Upper lobe of left lung (tissue), 6 donors: Measurements from ENCODE around the gene ZHX3. TPM values are rescaled to one million over a fixed set of nuclear protein-coding genes. Genes with fewer than 3 reads are reported as not detected.

ENCODE experiments used
- ATAC-seq, 2 donors: fragments of 200-7000 bp; cut with Tn5 transposase; one replicate each; pipeline ENCODE4 v1.9.1; 2022; ENCODE audit warnings: mild to moderate bottlenecking in 2 of 2, moderate library complexity in 2 of 2; ENCODE audit not compliant: low FRiP score in 2 of 2
- DNase-seq, 2 donors: peaks; one replicate each; pipeline ENCODE4 v3.0.0-alpha.2; 2019 to 2020
- H3K27ac ChIP-seq, 4 donors: fragments of 200-600 bp; sonication (generic); one replicate each; pipeline ENCODE4 v1.5.1; 2016 to 2019
- H3K27me3 ChIP-seq, 4 donors: fragments of 200-600 bp; sonication (generic); one replicate each; pipeline ENCODE4 v1.5.1; 2017 to 2019
- H3K36me3 ChIP-seq, 4 donors: fragments of 200-600 bp; sonication (generic); one replicate each; pipeline ENCODE4 v1.5.1; 2016 to 2019
- H3K4me1 ChIP-seq, 4 donors: fragments of 200-600 bp; sonication (generic); one replicate each; pipeline ENCODE4 v1.5.1; 2018 to 2019
- H3K4me3 ChIP-seq, 4 donors: fragments of 200-600 bp; sonication (generic); one replicate each; pipeline ENCODE4 v1.5.1; 2017 to 2019; ENCODE audit warnings: mild to moderate bottlenecking in 2 of 4, moderate library complexity in 1 of 4
- H3K9me3 ChIP-seq, 4 donors: fragments of 200-600 bp; sonication (generic); one replicate each; pipeline ENCODE4 v1.5.1; 2018 to 2019
- CTCF ChIP-seq, 6 experiments: fragments of 450-650 bp in 4 of 6; fragments of 200-600 bp in 2 of 6; sonication (generic) in 2 of 6; IDR thresholded peaks; one replicate each; pipeline ENCODE4 v1.5.1; 2016 to 2019; ENCODE audit warnings: antibody characterized with exemption in 6 of 6
- EP300 ChIP-seq, 4 donors: sonication (generic); formaldehyde crosslinking; IDR thresholded peaks; one replicate each; pipeline ENCODE4 v1.5.1; 2017; ENCODE audit warnings: antibody characterized with exemption in 4 of 4, control low read depth in 2 of 4
- POLR2A ChIP-seq, 4 donors: fragments of 450-650 bp; IDR thresholded peaks; one replicate each; pipeline ENCODE4 v1.5.1; 2016 to 2017; ENCODE audit warnings: antibody characterized with exemption in 4 of 4, mild to moderate bottlenecking in 2 of 4
- POLR2AphosphoS5 ChIP-seq, 2 donors: sonication (generic); formaldehyde crosslinking; IDR thresholded peaks; one replicate each; pipeline ENCODE4 v1.5.1; 2017; ENCODE audit warnings: antibody characterized with exemption in 2 of 2
- WGBS, 2 donors: methylation state at CpG; one replicate each; pipeline ENCODE4 v1.1.5; 2017 to 2018; 5-methylcytosine and 5-hydroxymethylcytosine counted together
- total RNA-seq, 6 donors: library from RNA; depleted of rRNA in 4 of 6; stranded (reverse); fragments of >200 nt in 4 of 6; gene quantifications; one replicate each; pipeline versions ENCODE4 v1.1.0 to v1.2.1, GENCODE V29; 2016 to 2021
- donor health status: DM: no; HTN: no; CAD: no; lungs with moderate emphysema.
- donor health status: DM: no; HTN: yes; CAD: no; lungs with severe emphysema.

The ZHX3 gene
- total RNA-seq, 6 donors from 2014 or later: 30.4 to 57.5 (median 44.9) TPM

- 68% methylated on average over 5 to 6 of the region's 6 CpGs for WGBS, 2 donors
- ATAC-seq: no peak
- H3K4me1 ChIP-seq: peaks cover 50 to 68% (median 60%) of the 10 kb centered on the region in 4 donors
- H3K27ac ChIP-seq: peak overlapping the region; percentile 4 to 65 (median 60)
- H3K9me3 ChIP-seq: no peaks in the 10 kb centered on the region
- no peak overlapping the region for H3K4me3 ChIP-seq
- no peak for DNase-seq
- TF ChIP-seq CTCF (IDR thresholded peaks at IDR 0.05) (no peak), EP300 (IDR thresholded peaks at IDR 0.05) (no peak), POLR2A (IDR thresholded peaks at IDR 0.05) (no peak), POLR2AphosphoS5 (IDR thresholded peaks at IDR 0.05) (no peak)
- H3K27me3 ChIP-seq: no peaks in the 10 kb centered on the region
- peaks cover 5 to 30% (median 19%) of the 10 kb centered on the region in 4 donors for H3K36me3 ChIP-seq
These were observed 159.4 kb downstream of the ZHX3 start for GRCh38 chr20:41158082-41158625.

DNA sequence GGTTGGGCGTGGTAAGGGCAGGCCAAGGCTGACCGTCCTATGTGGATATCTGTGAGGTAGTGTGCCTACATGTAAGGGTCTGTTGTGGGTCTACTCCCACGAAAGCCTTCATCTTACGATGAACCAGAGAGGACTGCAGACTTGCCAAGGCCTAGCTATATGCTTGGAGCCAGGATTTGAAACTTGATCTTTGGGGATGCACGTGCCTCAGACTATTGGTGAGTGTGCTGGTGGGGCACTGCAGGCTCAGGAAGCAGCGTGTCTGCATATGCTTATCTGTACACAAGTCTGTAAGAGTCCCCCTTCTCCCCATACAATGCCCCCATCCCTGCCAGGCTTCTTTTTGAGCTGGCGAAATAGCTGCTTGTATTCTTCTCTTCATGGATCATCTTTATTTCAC lies 162.3 kb downstream of the ZHX3 start:
- Histone ChIP-seq H3K4me3 (no peak overlapping the region), H3K4me1 (peaks cover 78 to 90% (median 83%) of the 10 kb centered on the region in 4 donors), H3K9me3 (no peaks in the 10 kb centered on the region), H3K36me3 (peaks cover 0 to 9% (median 5%) of the 10 kb centered on the region in 4 donors), H3K27me3 (no peaks in the 10 kb centered on the region), H3K27ac (peak overlapping the region; percentile 32 to 98 (median 64))
- DNase-seq: no peak
- WGBS, 2 donors: 73 to 91% methylated on average over 7 of the region's 7 CpGs
- TF ChIP-seq EP300 (IDR thresholded peaks at IDR 0.05) (no peak), CTCF (IDR thresholded peaks at IDR 0.05) (no peak), POLR2AphosphoS5 (IDR thresholded peaks at IDR 0.05) (no peak), POLR2A (IDR thresholded peaks at IDR 0.05) (no peak)
- ATAC-seq: no peak

DNA sequence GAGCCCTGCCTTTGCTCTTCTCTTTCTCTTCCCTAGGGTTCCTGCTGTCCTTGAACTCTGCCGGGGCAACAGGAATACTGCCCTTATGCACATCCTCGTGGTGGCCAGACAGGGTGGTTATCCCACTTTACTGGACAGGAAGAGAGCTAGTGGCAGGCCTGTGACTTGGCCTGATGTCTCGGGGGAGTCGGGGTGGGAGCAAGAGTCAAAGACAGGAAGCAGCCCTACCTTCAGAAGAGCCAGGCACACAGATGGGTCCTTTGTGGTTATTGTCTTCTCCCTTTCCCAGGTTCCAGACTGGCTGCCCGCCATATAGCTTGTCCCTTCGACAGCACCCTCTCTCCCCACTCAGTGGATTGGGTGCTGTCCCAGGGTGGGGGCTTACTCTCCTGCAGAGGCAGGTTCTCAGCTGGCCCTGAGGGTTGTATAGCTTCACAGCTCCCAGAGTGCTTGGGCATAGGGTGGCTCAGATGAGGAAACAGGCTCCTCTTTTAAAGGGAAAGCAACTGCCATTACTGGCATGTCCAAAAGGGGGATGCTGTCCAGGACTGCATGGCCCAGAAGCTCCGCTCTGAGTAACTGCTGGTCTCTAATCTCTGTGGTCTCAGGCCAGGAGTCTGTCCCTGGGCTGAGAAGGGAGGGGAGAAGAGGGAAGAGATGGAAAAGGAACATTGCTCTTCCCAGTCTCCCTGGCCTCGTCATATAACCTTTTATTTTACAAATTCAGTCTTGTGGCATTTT lies 162.9 kb downstream of the ZHX3 start:
- Histone ChIP-seq H3K27ac (peak overlapping the region; percentile 32 to 98 (median 64)), H3K4me1 (peaks cover 84 to 95% (median 87%) of the 10 kb centered on the region in 4 donors), H3K9me3 (no peaks in the 10 kb centered on the region), H3K4me3 (no peak overlapping the region), H3K27me3 (no peaks in the 10 kb centered on the region), H3K36me3 (peaks cover 0 to 2% (median 0%) of the 10 kb centered on the region in 4 donors)
- WGBS, 2 donors: 50 to 53% methylated on average over 8 of the region's 8 CpGs
- no peak for DNase-seq
- TF ChIP-seq POLR2AphosphoS5 (IDR thresholded peaks at IDR 0.05) (peak in 1 of 2 donors; percentile 29), CTCF (IDR thresholded peaks at IDR 0.05) (no peak)
- no peak for ATAC-seq

DNA sequence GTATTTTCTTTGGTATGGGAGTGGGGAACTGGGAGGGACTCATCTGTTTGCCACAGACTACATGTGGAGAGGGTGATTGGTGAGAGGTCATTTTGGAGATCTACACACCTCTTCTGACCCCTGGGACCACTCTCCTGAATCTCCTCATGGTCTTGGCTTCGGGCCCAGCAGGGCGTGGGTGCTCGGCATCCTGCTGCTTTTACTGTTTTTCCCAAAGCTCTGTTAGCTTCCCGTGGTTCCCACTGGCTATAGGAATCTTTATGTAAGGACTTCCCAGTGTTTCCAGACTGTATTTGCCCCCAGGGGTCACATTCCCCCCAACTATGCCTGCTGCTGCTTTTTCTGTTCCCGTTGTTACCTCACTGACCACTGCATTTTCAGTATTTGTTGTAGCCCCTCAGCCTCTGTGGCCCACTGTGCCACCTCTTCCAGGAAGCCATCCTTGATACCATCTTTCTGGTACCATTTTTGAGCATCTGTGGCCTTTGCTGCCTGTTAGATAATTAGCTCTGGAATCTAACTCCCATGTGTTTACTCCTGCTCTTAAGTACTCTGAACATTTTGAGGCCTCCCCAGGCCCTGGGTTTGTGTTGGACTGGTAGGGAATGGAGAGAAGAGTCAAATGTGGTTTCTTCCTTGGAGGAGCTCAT lies 165.3 kb downstream of the ZHX3 start:
- TF ChIP-seq POLR2A (IDR thresholded peaks at IDR 0.05) (no peak), POLR2AphosphoS5 (IDR thresholded peaks at IDR 0.05) (no peak), EP300 (IDR thresholded peaks at IDR 0.05) (no peak)
- Histone ChIP-seq H3K36me3 (no peaks in the 10 kb centered on the region), H3K9me3 (no peaks in the 10 kb centered on the region), H3K4me1 (peaks cover 90 to 98% (median 96%) of the 10 kb centered on the region in 4 donors), H3K27ac (peak overlapping the region; percentile 46 to 98 (median 60)), H3K27me3 (no peaks in the 10 kb centered on the region), H3K4me3 (no peak overlapping the region)
- DNase-seq (no peak), ATAC-seq (no peak)
- 55 to 58% methylated on average over 5 of the region's 5 CpGs for WGBS, 2 donors

GRCh38 chr20:41151134-41151869 lies 166.2 kb downstream of the ZHX3 start:
- WGBS, 2 donors: 69 to 79% methylated on average over 5 of the region's 5 CpGs
- ATAC-seq (no peak), DNase-seq (no peak)
- Histone ChIP-seq H3K9me3 (no peaks in the 10 kb centered on the region), H3K27ac (peak overlapping the region; percentile 46 to 98 (median 64)), H3K36me3 (no peaks in the 10 kb centered on the region), H3K4me1 (peaks cover 90 to 99% (median 97%) of the 10 kb centered on the region in 4 donors), H3K4me3 (no peak overlapping the region), H3K27me3 (no peaks in the 10 kb centered on the region)
- TF ChIP-seq POLR2A (IDR thresholded peaks at IDR 0.05) (no peak), EP300 (IDR thresholded peaks at IDR 0.05) (no peak), CTCF (IDR thresholded peaks at IDR 0.05) (no peak), POLR2AphosphoS5 (IDR thresholded peaks at IDR 0.05) (no peak)
